Measurements from ENCODE around the gene RAB37.

- TF ChIP-seq CTCF (conservative IDR thresholded peaks at IDR 0.05) (no peak), ZFX (IDR thresholded peaks at IDR 0.05) (no peak)
Measured at GRCh38 chr17:74720506-74720905, 16.6 kb upstream of the RAB37 start.

Measured in C4-2B (cell line).